C4-2B (cell line): ENCODE data around the gene NUMBL.

ENCODE experiments used
- ZFX ChIP-seq: fragments of 450-650 bp; IDR thresholded peaks from 2 replicates; pipeline ENCODE4 v1.6.1; 2017
- TF ChIP-seq, protein P1 (sequence below): fragments of 450-650 bp; conservative IDR thresholded peaks from 2 replicates; pipeline ENCODE4 v1.5.1; 2017; ENCODE audit warnings: mild to moderate bottlenecking

GRCh38 chr19:40724315-40724714 lies 33.9 kb upstream of the NUMBL start:
- TF ChIP-seq, protein P1, sequence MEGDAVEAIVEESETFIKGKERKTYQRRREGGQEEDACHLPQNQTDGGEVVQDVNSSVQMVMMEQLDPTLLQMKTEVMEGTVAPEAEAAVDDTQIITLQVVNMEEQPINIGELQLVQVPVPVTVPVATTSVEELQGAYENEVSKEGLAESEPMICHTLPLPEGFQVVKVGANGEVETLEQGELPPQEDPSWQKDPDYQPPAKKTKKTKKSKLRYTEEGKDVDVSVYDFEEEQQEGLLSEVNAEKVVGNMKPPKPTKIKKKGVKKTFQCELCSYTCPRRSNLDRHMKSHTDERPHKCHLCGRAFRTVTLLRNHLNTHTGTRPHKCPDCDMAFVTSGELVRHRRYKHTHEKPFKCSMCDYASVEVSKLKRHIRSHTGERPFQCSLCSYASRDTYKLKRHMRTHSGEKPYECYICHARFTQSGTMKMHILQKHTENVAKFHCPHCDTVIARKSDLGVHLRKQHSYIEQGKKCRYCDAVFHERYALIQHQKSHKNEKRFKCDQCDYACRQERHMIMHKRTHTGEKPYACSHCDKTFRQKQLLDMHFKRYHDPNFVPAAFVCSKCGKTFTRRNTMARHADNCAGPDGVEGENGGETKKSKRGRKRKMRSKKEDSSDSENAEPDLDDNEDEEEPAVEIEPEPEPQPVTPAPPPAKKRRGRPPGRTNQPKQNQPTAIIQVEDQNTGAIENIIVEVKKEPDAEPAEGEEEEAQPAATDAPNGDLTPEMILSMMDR: no peak
- no peak for TF ChIP-seq ZFX
